GM12878 (cell line): ENCODE data around the gene LPCAT2. TPM values are rescaled to one million over a fixed set of nuclear protein-coding genes. Genes with fewer than 3 reads are reported as not detected.

Experiments
- ATAC-seq: fragments of 200-7000 bp; cut with Tn5 transposase; 3 replicates; pipeline ENCODE4 v1.9.1; 2020; ENCODE audit warnings: mild to moderate bottlenecking, moderate library complexity
- BruUV-seq: library from RNA; stranded (reverse); fragments of 400-500 nt; replicated peaks from 2 replicates; lab custom pipeline; 2021; lab: Mats Ljungman, UMichigan
- CTCF ChIA-PET: fragments of 300-600 bp; sonication (Branson Sonifier 250); formaldehyde crosslinking; extraction: SDS; loops from one replicate; lab custom pipeline; 2021; ENCODE audit warnings: inconsistent platforms; lab: Yijun Ruan, JAX
- POLR2A ChIA-PET: fragments of 350-600 bp; formaldehyde crosslinking; extraction: SDS; loops from one replicate; lab custom pipeline; 2021; ENCODE audit warnings: inconsistent platforms; lab: Charles Lee
- RAD21 ChIA-PET: fragments of 300-600 bp; sonication (Branson Sonifier 250); formaldehyde crosslinking; loops from one replicate; lab custom pipeline; 2023; ENCODE audit warnings: antibody characterized with exemption; ENCODE audit not compliant: unreplicated experiment; lab: Charles Lee
- SMC1A ChIA-PET: fragments of 300-600 bp; sonication (Branson Sonifier 250); formaldehyde crosslinking; loops from one replicate; lab custom pipeline; 2023; ENCODE audit not compliant: unreplicated experiment, uncharacterized antibody; lab: Charles Lee
- DNase-seq: peaks from one replicate; pipeline ENCODE4 v3.0.0-alpha.2; 2011; ENCODE audit warnings: low read depth, low spot score
- FAIRE-seq: peaks from 3 replicates; lab custom pipeline; 2011; peaks lifted over from hg19 to GRCh38; lab: Jason Lieb, UNC
- H2AFZ ChIP-seq: 2 replicates; pipeline ENCODE4 v1.6.0; 2011; ENCODE audit warnings: low read depth, low read length, control low read depth; ENCODE audit not compliant: control insufficient read depth
- H3K27ac ChIP-seq: 2 replicates; pipeline ENCODE4 v1.5.1; 2011; ENCODE audit warnings: control low read depth; ENCODE audit not compliant: control insufficient read depth, insufficient read depth
- H3K27me3 ChIP-seq, 2 experiments: replicated peaks in 1 of 2; 2 replicates each; pipeline versions ENCODE4 v1.6.0 to v1.6.1; 2011; ENCODE audit warnings: low read length in 1 of 2; ENCODE audit not compliant: control insufficient read depth in 2 of 2, insufficient read depth in 2 of 2
- H3K36me3 ChIP-seq, 2 experiments: 2 replicates each; pipeline ENCODE4 v1.5.1; 2011; ENCODE audit warnings: low read length in 1 of 2; ENCODE audit not compliant: control insufficient read depth in 2 of 2, insufficient read depth in 2 of 2
- H3K4me1 ChIP-seq: 2 replicates; pipeline ENCODE4 v1.6.1; 2011; ENCODE audit warnings: mild to moderate bottlenecking, low read length, moderate library complexity, mixed read lengths; ENCODE audit not compliant: control insufficient read depth, insufficient read depth
- H3K4me2 ChIP-seq: 2 replicates; pipeline ENCODE4 v1.6.0; 2011; ENCODE audit warnings: control low read depth; ENCODE audit not compliant: control insufficient read depth, insufficient read depth
- H3K4me3 ChIP-seq: fragments of 200-600 bp; sonication (generic); 2 replicates; pipeline ENCODE4 v1.5.1; 2016
- H3K79me2 ChIP-seq: 2 replicates; pipeline ENCODE4 v1.6.0; 2011; ENCODE audit warnings: low read length; ENCODE audit not compliant: control insufficient read depth, insufficient read depth
- H3K9ac ChIP-seq: 2 replicates; pipeline ENCODE4 v1.8.0; 2011; ENCODE audit warnings: low read length, control low read depth, mixed read lengths; ENCODE audit not compliant: control insufficient read depth, insufficient read depth
- H3K9me3 ChIP-seq: replicated peaks from 3 replicates; pipeline ENCODE4 v1.5.1; 2011; ENCODE audit warnings: mild to moderate bottlenecking, low read length; ENCODE audit not compliant: control insufficient read depth, insufficient read depth
- H4K20me1 ChIP-seq: 2 replicates; pipeline ENCODE4 v1.6.0; 2011; ENCODE audit not compliant: control insufficient read depth, insufficient read depth
- CEBPB ChIP-seq, 2 experiments: fragments of 150-350 bp in 1 of 2; IDR thresholded peaks; 2 replicates each; pipeline ENCODE4 v1.6.1; 2012 to 2014; ENCODE audit warnings: low read depth in 2 of 2, low read length in 2 of 2, borderline replicate concordance in 1 of 2, inconsistent platforms in 1 of 2
- CREB1 ChIP-seq: IDR thresholded peaks from 2 replicates; pipeline ENCODE4 v1.6.1; 2012; ENCODE audit warnings: low read depth, mild to moderate bottlenecking, inconsistent platforms
- ETV6 ChIP-seq, 2 experiments: fragments of 450-650 bp in 1 of 2; IDR thresholded peaks in 1 of 2; conservative IDR thresholded peaks in 1 of 2; 2 replicates each; pipeline ENCODE4 v1.6.1; 2014; ENCODE audit warnings: antibody characterized with exemption in 1 of 2, borderline replicate concordance in 1 of 2, low read depth in 1 of 2, mild to moderate bottlenecking in 1 of 2, moderate library complexity in 1 of 2
- FOXK2 ChIP-seq: fragments of 450-650 bp; IDR thresholded peaks from 2 replicates; pipeline ENCODE4 v1.6.1; 2017; ENCODE audit warnings: mild to moderate bottlenecking, moderate library complexity
- RELB ChIP-seq: fragments of 450-650 bp; IDR thresholded peaks from 2 replicates; pipeline ENCODE4 v1.6.1; 2017; ENCODE audit warnings: low read depth, mild to moderate bottlenecking, moderate library complexity
- RUNX3 ChIP-seq: IDR thresholded peaks from 2 replicates; pipeline ENCODE4 v1.6.1; 2012; ENCODE audit warnings: low read length, inconsistent platforms
- SUZ12 ChIP-seq: fragments of 200-600 bp; sonication (generic); IDR thresholded peaks from one replicate; pipeline ENCODE4 v1.6.1; 2018; ENCODE audit warnings: antibody characterized with exemption, mild to moderate bottlenecking; ENCODE audit not compliant: unreplicated experiment
- TBL1XR1 ChIP-seq: IDR thresholded peaks from 2 replicates; pipeline ENCODE4 v1.6.1; 2012; ENCODE audit warnings: low read depth, low read length, improper control_type of control experiment
- ZZZ3 ChIP-seq: IDR thresholded peaks from 2 replicates; pipeline ENCODE4 v1.6.1; 2011; ENCODE audit warnings: low read depth; ENCODE audit not compliant: control insufficient read depth, insufficient read length
- WGBS: methylation state at CpG from one replicate; pipeline ENCODE4 v1.1.6; 2016; ENCODE audit warnings: low lambda C conversion rate; ENCODE audit not compliant: insufficient replicate concordance, insufficient coverage; ENCODE audit errors: missing lambda C conversion rate; 5-methylcytosine and 5-hydroxymethylcytosine counted together
- in situ Hi-C: fragments of 300-500 bp; cut with MboI; formaldehyde crosslinking; loops from 9 replicates; pipeline ENCODE4 v1.14.3; 2018; ENCODE audit warnings: mixed read lengths
- intact Hi-C: fragments of 100-400 bp; cut with micrococcal nuclease; formaldehyde crosslinking; loops from one replicate; pipeline ENCODE4 v1.14.2; 2022; ENCODE audit not compliant: unreplicated experiment
- polyA plus RNA-seq, 11 experiments: library from polyadenylated mRNA; depleted of rRNA in 4 of 11; unstranded in 6 of 11; stranded (reverse) in 5 of 11; fragments of >200 nt; fragmentation: Nextera tagmentation in 4 of 11; fragmentation: Illumina TruSeq in 1 of 11; extraction: Ambion mirVana in 4 of 11; extraction: Trizol in 1 of 11; gene quantifications; 1 replicate in 1 of 11; 2 replicates in 10 of 11; pipeline versions ENCODE4 v1.2.1 to v1.2.3, GENCODE V29; 2011 to 2016; ENCODE audit warnings: inconsistent platforms in 2 of 11, missing spikeins in 2 of 11, low read depth in 1 of 11
- total RNA-seq, 4 experiments: library from RNA; depleted of rRNA in 3 of 4; stranded (reverse); fragments of >200 nt in 3 of 4; fragmentation: Illumina TruSeq in 1 of 4; extraction: Trizol in 1 of 4; gene quantifications; 2 replicates each; pipeline versions ENCODE4 v1.2.1 to v1.2.3, GENCODE V29; 2013 to 2021
- TF ChIP-seq, protein P1 (sequence below): fragments of 450-650 bp; formaldehyde crosslinking; IDR thresholded peaks from 2 replicates; pipeline ENCODE4 v1.4.0; 2020; ENCODE audit warnings: mild to moderate bottlenecking, moderate library complexity
- TF ChIP-seq, protein P2 (sequence below): IDR thresholded peaks from 2 replicates; pipeline ENCODE4 v1.6.1; 2011; ENCODE audit warnings: low read depth, mild to moderate bottlenecking, low read length, moderate library complexity, borderline replicate concordance; ENCODE audit errors: extremely low read depth

Gene LPCAT2
- total and polyA plus RNA-seq, 10 of the 15 experiments (the other 5 are each of a cell fraction or from before 2014, with no cell fraction given): 0.01 TPM; not detected in 9

GRCh38 chr16:55469821-55470532 lies 38.9 kb upstream of the LPCAT2 start:
- Histone ChIP-seq H3K27ac (no peak overlapping the region), H3K4me1 (no peaks in the 10 kb centered on the region; the same call in 1 of the 2 replicates), H3K9ac (no peak overlapping the region), H3K36me3 (no peaks in the 10 kb centered on the region), H2AFZ (no peak overlapping the region), H3K79me2 (no peaks in the 10 kb centered on the region), H4K20me1 (no peaks in the 10 kb centered on the region), H3K9me3 (no peaks in the 10 kb centered on the region), H3K27me3 (no peaks in the 10 kb centered on the region), H3K4me3 (no peak overlapping the region), H3K4me2 (no peak overlapping the region)
- in situ Hi-C loops: loop anchor here (5.0 to 10.0 kb wide), 3 partner anchors 232 to 845 kb away; no protein-coding TSS in a partner anchor
- TF ChIP-seq RELB (no peak), RUNX3 (no peak), ZZZ3 (no peak), SUZ12 (no peak), FOXK2 (no peak), TBL1XR1 (no peak), CREB1 (no peak), CEBPB (IDR thresholded peaks at IDR 0.05; ENCODE audit: borderline replicate concordance in 1 of 2, low read depth in 2 of 2, low read length in 2 of 2) (no peak), ETV6 (conservative IDR thresholded peaks at IDR 0.05 in 1 of 2, IDR thresholded peaks at IDR 0.05 in 1 of 2; ENCODE audit: borderline replicate concordance in 1 of 2, low read depth in 1 of 2) (no peak)
- TF ChIP-seq, protein P1, sequence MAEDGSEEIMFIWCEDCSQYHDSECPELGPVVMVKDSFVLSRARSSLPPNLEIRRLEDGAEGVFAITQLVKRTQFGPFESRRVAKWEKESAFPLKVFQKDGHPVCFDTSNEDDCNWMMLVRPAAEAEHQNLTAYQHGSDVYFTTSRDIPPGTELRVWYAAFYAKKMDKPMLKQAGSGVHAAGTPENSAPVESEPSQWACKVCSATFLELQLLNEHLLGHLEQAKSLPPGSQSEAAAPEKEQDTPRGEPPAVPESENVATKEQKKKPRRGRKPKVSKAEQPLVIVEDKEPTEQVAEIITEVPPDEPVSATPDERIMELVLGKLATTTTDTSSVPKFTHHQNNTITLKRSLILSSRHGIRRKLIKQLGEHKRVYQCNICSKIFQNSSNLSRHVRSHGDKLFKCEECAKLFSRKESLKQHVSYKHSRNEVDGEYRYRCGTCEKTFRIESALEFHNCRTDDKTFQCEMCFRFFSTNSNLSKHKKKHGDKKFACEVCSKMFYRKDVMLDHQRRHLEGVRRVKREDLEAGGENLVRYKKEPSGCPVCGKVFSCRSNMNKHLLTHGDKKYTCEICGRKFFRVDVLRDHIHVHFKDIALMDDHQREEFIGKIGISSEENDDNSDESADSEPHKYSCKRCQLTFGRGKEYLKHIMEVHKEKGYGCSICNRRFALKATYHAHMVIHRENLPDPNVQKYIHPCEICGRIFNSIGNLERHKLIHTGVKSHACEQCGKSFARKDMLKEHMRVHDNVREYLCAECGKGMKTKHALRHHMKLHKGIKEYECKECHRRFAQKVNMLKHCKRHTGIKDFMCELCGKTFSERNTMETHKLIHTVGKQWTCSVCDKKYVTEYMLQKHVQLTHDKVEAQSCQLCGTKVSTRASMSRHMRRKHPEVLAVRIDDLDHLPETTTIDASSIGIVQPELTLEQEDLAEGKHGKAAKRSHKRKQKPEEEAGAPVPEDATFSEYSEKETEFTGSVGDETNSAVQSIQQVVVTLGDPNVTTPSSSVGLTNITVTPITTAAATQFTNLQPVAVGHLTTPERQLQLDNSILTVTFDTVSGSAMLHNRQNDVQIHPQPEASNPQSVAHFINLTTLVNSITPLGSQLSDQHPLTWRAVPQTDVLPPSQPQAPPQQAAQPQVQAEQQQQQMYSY (CRISPR knock-in tag): no peak
- TF ChIP-seq, protein P2, sequence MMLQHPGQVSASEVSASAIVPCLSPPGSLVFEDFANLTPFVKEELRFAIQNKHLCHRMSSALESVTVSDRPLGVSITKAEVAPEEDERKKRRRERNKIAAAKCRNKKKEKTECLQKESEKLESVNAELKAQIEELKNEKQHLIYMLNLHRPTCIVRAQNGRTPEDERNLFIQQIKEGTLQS: no peak
- intact Hi-C loops: loop anchor here (10.0 kb wide), 2 partner anchors 845 to 1915 kb away; no protein-coding TSS in a partner anchor
- SMC1A ChIA-PET: no interaction called here
- RAD21 ChIA-PET: no interaction called here
- FAIRE-seq: no peak
- POLR2A ChIA-PET: no interaction called here
- BruUV-seq: no TSS peak
- CTCF ChIA-PET: interaction anchor here (0.6 to 1.9 kb wide), 4 partner anchors 69 to 234 kb away, joined by 3 to 9 read pairs (median 3); no protein-coding TSS in a partner anchor
- 25% methylated on average over 9 of the region's 9 CpGs for WGBS
- ATAC-seq: no peak
- no peak for DNase-seq
